HG02885 (cell line): Measurements from ENCODE around the gene FGA.

ENCODE experiments used
- ATAC-seq: cut with Tn5 transposase; IDR thresholded peaks from one replicate; pipeline ENCODE4 v1.9.1; 2021; ENCODE audit warnings: mild to moderate bottlenecking; ENCODE audit not compliant: unreplicated experiment, poor library complexity

The FGA gene

GRCh38 chr4:154590329-154591006, at the start of gene FGA:
Gene FGA (minus strand): TSS chr4:154590742. CDS start chr4:154590687, 55 bp downstream.
- no peak for ATAC-seq

DNA sequence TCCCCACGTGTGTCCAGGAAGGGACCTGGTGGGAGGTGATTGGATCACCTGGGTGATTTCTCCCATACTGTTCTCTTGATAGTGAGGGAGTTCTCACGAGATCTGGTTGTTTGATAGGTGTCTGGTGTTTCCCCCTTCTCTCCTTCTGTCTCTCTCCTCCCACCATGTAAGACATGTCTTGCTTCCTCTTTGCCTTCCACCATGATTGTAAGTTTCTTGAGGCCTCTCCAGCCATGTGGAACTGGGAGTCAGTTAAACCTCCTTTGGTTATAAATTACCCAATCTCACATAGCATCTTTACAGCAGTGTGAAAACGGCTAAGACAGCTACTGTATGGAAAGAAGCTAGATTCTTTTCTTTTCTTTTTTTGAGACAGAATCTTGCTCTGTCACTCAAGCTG, 43.5 kb upstream of the FGA start:
- peak; percentile 41 for ATAC-seq

GRCh38 chr4:154631828-154632227, 41.3 kb upstream of the FGA start:
- ATAC-seq = no peak

DNA sequence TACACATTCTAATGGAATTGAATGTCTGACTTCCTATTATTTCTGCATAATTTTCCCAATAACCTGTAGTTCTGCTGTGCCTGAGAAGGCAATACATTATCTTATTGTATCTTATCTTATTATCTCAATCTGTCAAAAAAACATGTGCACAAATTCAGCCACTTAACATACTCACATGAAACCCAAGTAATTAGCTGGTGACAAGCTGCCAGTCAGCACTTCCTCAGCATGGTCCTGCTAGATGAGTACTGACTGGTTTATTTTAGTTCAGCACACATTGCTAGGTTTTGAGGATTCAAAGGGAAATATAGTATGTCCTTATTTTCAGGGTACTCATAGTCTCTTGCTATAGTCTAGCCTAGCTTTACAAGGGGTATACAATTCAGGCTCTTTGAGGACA, 39.8 kb upstream of the FGA start:
- ATAC-seq = no peak

- peak; percentile 93 for ATAC-seq
These were observed 36.4 kb upstream of the FGA start for GRCh38 chr4:154626793-154627484.

- ATAC-seq = no peak
These were observed 35.4 kb upstream of the FGA start for GRCh38 chr4:154625971-154626370.

- no peak for ATAC-seq
These were observed 33.5 kb upstream of the FGA start for GRCh38 chr4:154623995-154624394.

- ATAC-seq = no peak
These were observed 32.9 kb upstream of the FGA start for GRCh38 chr4:154623436-154623835.

DNA sequence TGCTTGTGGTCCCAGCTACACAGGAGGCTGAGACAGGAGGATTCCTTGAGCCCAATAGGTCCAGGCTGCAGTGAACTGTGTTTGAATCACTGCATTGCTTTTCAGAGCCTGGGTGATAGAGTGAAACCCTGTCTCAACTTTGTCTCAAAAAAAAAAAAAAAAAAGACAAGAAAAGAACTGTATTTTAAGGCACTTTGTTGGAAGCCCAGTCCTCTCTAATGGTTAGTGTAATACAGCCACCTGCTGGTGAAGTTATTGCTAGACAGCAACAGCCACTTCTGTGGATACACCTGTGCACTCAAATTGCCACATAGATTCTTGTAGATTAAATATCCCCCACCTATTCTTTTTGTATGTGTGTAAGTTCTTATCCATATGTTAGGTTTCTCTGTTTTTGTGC, 32.1 kb upstream of the FGA start:
- peak; percentile 52 for ATAC-seq

GRCh38 chr4:154620111-154620510, 29.6 kb upstream of the FGA start:
- ATAC-seq = no peak

DNA sequence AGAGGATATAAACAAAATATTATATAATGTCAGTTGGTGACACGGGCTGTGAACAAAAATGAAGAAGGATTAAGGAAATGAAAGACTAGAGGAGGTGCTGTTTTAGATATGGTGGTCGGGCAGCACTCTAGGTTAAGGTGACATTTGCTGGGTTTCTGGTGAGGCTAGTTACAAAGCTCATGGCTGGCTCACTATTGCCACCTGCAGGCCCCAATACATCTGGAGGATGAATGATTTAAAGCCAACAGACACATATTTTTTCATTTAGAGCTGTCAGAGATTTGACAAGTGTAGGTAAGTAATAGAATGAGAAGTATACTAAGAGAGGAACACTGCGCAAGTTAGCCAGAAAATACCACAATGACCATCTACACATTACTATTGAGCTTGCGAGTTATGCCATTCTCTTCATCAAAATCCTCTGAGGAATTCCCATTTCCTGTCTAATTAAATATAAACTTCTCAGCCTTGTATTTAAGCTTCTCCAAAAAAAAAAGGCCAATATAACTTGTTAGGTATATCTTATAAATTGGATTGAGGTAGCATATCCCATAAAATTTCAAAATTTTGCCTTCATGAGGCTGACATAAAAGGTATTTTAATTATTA, 28.3 kb upstream of the FGA start:
- peak; percentile 79 for ATAC-seq

- ATAC-seq = no peak
These were observed 27.3 kb upstream of the FGA start for GRCh38 chr4:154617820-154618317.

GRCh38 chr4:154616731-154617130, 26.2 kb upstream of the FGA start:
- ATAC-seq = peak; percentile 89

DNA sequence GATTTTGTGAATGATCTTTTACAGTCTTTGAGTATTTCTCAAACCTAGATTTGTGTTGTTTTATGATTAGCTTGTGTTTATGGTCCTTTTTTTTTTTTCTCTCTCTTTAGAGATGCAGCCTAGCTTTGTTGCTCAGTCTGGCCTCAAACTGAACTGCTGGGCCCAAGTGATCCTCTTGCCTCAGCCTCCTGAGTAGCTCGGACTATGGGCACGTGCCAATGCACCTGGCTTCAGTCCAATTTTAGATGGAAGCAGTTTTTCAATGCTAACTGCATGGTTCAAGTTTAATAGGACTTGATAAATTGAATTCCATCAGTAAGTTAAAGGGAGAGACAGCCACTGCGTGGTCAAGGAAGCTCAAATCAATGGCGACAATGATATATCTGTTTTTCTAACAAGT, 25.7 kb upstream of the FGA start:
- ATAC-seq = no peak

DNA sequence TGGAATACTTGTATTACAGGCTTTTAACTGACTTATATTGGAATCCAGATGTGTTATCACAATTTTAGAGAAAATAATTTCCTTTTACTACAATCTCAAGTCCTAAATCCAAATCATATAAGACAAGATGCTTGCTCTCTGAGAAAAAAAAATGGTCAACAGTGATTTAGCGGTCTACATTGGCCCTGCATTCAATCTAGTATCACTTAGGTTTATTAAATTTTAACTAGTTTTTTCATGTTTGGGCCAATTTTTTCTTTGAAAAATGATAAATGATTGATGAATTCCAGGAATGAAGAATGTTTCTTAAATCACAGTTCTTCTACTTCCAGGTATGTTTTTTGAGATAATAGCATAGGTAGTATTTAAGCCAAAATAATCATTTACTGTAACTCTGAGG, 24.7 kb upstream of the FGA start:
- no peak for ATAC-seq

DNA sequence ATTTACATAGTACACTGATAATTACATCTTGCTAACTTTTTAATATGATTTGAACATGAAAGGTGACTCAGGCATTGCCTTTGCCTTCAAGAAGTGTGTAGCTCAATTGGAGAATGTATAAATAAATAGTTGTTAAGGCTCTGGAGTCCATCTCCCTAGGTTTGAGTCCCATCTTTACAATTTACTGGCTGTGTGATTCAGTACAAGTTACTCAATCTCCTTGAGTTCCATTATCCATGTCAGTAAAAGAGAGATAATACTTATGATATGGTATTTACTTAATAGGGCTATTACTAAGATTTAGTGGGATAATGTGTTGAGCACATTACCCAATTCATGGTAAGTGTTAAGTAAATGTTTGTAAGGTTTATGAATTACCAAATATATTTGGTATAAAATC, 23.8 kb upstream of the FGA start:
- ATAC-seq = no peak

- no peak for ATAC-seq
These were observed 22.2 kb upstream of the FGA start, which contains the start of gene FGG for GRCh38 chr4:154612472-154613414. Gene FGG (minus strand): TSS chr4:154612656. CDS start chr4:154612609, 47 bp downstream.

GRCh38 chr4:154611833-154612232, 21.3 kb upstream of the FGA start:
- no peak for ATAC-seq

DNA sequence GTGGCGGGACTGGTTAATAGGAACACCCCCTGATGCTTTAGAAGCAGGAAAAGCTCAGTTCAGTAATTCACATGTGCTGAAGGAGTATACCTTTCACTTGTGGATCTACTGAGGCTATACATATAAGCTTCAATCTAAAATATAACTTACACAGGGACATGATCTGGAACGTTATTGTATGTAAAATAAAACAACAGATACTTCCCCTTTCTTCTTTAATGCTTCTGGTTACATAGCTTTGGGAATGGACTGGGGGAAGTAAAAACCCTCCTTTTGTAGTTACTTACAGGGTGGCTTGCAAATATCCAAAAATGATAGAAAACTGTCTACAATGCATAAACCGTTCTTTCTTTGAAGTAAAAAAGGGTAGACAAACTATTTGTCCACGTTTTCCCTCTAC, 20.0 kb upstream of the FGA start:
- ATAC-seq = no peak

- no peak for ATAC-seq
These were observed 19.0 kb upstream of the FGA start for GRCh38 chr4:154609532-154609931.
